ENCODE results near the gene SORBS1. TPM values are rescaled to one million over a fixed set of nuclear protein-coding genes. Genes with fewer than 3 reads are reported as not detected.

SORBS1 gene
- total RNA-seq, 2 experiments from 2014 or later, result 0.13 to 0.70 TPM

- intact Hi-C loops (cut with micrococcal nuclease), result loop anchor here (2.0 to 10.0 kb wide), 3 partner anchors 176 to 739 kb away; no protein-coding TSS in a partner anchor
- ChIA-PET CTCF (interaction anchor here (0.6 to 15.3 kb wide), 26 partner anchors 10 to 739 kb away, joined by 3 to 244 read pairs (median 4); no protein-coding TSS in a partner anchor), POLR2A (no interaction called here)
- Mint-ChIP-seq H3K27ac (no peak overlapping the region), H3K4me3 (no peak overlapping the region), H3K4me1 (ENCODE audit: low read depth) (no peaks in the 10 kb centered on the region), H3K9me3 (no peaks in the 10 kb centered on the region), H3K36me3 (ENCODE audit: low read depth) (no peaks in the 10 kb centered on the region), H3K27me3 (peaks cover 6% of the 10 kb centered on the region)
- peak; percentile 91 for TF ChIP-seq CTCF (IDR thresholded peaks at IDR 0.05)
- peak; percentile 57 for DNase-seq
- peak; percentile 80 for ATAC-seq
Measured at GRCh38 chr10:95363303-95363912, 197.8 kb downstream of the SORBS1 start.

GRCh38 chr10:95360122-95360714 lies 201.0 kb downstream of the SORBS1 start:
- ATAC-seq, result no peak
- H3K4me3 Mint-ChIP-seq, result no peak overlapping the region
- TF ChIP-seq CTCF (IDR thresholded peaks at IDR 0.05), result no peak
- H3K36me3 Mint-ChIP-seq (ENCODE audit: low read depth), result no peaks in the 10 kb centered on the region
- POLR2A ChIA-PET, result no interaction called here
- CTCF ChIA-PET, result interaction anchor here (1.0 to 15.3 kb wide), 3 partner anchors 14 to 227 kb away, joined by 3 to 244 read pairs (median 15); no protein-coding TSS in a partner anchor
- H3K9me3 Mint-ChIP-seq, result no peaks in the 10 kb centered on the region
- intact Hi-C loops (cut with micrococcal nuclease), result loop anchor here (2.0 to 10.0 kb wide), 3 partner anchors 113 to 735 kb away; no protein-coding TSS in a partner anchor
- H3K4me1 Mint-ChIP-seq (ENCODE audit: low read depth), result no peaks in the 10 kb centered on the region
- H3K27me3 Mint-ChIP-seq, result peaks cover 6% of the 10 kb centered on the region
- no peak overlapping the region for H3K27ac Mint-ChIP-seq
- no peak for DNase-seq

GRCh38 chr10:95359466-95359865 lies 201.7 kb downstream of the SORBS1 start:
- no peaks in the 10 kb centered on the region for H3K9me3 Mint-ChIP-seq
- ATAC-seq (no peak), DNase-seq (no peak)
- intact Hi-C loops (cut with micrococcal nuclease), result no loop called here
- no peak for TF ChIP-seq CTCF (IDR thresholded peaks at IDR 0.05)
- no peaks in the 10 kb centered on the region for H3K36me3 Mint-ChIP-seq (ENCODE audit: low read depth)
- ChIA-PET POLR2A (no interaction called here), CTCF (interaction anchor here (1.0 to 15.3 kb wide), 3 partner anchors 15 to 226 kb away, joined by 3 to 244 read pairs (median 15); no protein-coding TSS in a partner anchor)
- H3K4me1 Mint-ChIP-seq (ENCODE audit: low read depth), result no peaks in the 10 kb centered on the region
- no peak overlapping the region for H3K27ac Mint-ChIP-seq
- no peak overlapping the region for H3K4me3 Mint-ChIP-seq
- peaks cover 6% of the 10 kb centered on the region for H3K27me3 Mint-ChIP-seq

- peaks cover 1% of the 10 kb centered on the region for H3K27me3 Mint-ChIP-seq
- ATAC-seq (no peak), DNase-seq (no peak)
- H3K4me1 Mint-ChIP-seq (ENCODE audit: low read depth), result no peaks in the 10 kb centered on the region
- H3K4me3 Mint-ChIP-seq, result no peak overlapping the region
- no peak overlapping the region for H3K27ac Mint-ChIP-seq
- no peaks in the 10 kb centered on the region for H3K9me3 Mint-ChIP-seq
- intact Hi-C loops (cut with micrococcal nuclease), result no loop called here
- no peaks in the 10 kb centered on the region for H3K36me3 Mint-ChIP-seq (ENCODE audit: low read depth)
- POLR2A ChIA-PET, result no interaction called here
- TF ChIP-seq CTCF (IDR thresholded peaks at IDR 0.05), result no peak
- CTCF ChIA-PET, result interaction anchor here (15.3 kb wide), 1 partner anchor 112 kb away, joined by 244 read pairs; no protein-coding TSS in a partner anchor
Measured at GRCh38 chr10:95356190-95356955, 204.8 kb downstream of the SORBS1 start.
